Activated CD8-positive, alpha-beta memory T cell treated with anti-CD3 and anti-CD28 coated beads, Interleukin-2, amount 50 U/mL, for 24 hours (primary cell): ENCODE measurements around the gene METTL2B.

Experiments
- DNase-seq: peaks from one replicate; pipeline ENCODE4 v3.0.0-alpha.2; 2020; ENCODE audit errors: extremely low read depth

The METTL2B gene

GRCh38 chr7:128476402-128477335 lies at the start of gene METTL2B:
Gene METTL2B, plus strand, starts transcription at chr7:128476748. Its CDS starts 18 bp downstream, at chr7:128476766.
- peak; percentile 86 for DNase-seq

DNA sequence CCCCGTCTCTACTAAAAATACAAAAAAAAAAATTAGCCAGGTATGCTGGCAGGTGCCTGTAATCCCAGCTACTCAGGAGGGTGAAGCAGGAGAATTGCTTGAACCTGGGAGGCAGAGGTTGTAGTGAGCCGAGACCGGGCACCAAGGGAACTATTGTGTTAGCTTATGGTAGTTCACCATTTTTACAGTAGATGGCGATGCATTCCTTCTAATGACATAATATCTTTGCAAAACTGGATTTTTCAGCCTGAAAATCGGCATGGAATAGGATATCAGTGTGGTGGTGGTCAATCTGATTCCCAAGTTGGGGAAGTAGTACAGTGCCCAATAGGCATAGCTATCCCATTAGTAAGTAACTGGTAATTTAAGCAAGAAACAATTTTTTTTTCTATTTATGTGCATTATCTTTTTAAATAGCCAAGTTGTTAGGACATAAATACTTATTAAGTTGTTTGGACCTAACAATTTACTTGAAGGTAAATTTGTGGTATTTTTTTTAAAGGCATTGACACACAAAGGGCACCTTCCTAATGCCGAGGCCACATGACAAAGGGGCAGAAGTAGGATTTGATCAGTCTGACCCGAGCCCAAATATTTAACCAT lies 49.2 kb upstream of the METTL2B start:
- no peak for DNase-seq

DNA sequence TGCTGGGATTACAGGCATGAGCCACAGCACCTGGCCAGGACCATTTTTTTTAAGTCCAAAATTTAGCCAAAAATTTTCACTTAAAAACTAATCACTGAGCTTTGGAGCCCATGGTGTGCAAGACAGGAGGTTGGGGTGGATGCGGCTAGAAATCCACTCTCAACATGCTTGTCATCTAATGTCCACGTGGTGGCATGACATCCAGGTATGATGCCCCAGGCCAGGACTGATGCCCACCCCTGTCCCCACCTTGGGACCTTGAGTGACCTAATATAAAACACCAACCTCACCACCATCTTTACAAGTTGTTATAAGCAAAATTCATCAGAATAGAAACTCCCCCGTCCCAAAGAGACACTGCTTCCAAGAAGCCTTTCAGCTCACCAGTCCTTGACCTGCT lies 46.3 kb upstream of the METTL2B start:
- no peak for DNase-seq

GRCh38 chr7:128431221-128431620 lies 45.3 kb upstream of the METTL2B start:
- no peak for DNase-seq

DNA sequence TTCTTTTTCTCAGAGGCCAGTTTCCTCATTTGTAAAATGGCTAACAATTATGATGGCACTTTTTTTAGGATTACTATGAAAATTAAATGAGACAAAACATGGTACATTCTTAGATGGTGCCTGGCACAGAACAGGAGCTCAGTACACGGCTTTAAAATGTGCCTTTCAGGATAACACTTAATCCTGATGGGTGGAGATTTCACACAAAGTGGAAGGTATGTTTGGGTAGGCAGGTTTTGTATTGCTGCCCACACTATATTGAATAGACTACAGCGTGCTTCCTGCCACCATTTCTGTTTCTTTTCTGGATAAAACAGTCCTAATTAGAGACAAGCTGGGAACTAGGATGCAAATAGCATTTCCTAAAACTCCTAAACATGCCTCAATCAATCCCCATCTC lies 44.8 kb upstream of the METTL2B start:
- DNase-seq = no peak

- no peak for DNase-seq
Observed at GRCh38 chr7:128434413-128435326, 41.9 kb upstream of the METTL2B start.

DNA sequence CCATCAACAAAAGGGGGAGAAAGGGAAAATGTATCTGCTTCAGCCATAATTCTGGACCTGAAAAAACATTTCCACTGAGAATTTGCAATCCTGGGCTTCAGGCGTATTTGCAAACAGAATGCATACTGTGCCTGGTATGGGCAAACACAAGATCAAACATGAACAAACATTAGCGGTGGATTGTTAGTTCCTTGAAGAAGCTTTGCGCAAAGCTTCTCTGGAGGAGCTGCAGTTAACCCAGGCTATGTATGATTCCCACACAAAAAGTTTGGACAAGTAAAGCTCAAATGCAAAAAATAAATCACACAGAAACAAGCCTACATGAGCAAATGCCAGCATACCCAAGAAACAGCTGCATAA lies 41.2 kb upstream of the METTL2B start:
- no peak for DNase-seq

DNA sequence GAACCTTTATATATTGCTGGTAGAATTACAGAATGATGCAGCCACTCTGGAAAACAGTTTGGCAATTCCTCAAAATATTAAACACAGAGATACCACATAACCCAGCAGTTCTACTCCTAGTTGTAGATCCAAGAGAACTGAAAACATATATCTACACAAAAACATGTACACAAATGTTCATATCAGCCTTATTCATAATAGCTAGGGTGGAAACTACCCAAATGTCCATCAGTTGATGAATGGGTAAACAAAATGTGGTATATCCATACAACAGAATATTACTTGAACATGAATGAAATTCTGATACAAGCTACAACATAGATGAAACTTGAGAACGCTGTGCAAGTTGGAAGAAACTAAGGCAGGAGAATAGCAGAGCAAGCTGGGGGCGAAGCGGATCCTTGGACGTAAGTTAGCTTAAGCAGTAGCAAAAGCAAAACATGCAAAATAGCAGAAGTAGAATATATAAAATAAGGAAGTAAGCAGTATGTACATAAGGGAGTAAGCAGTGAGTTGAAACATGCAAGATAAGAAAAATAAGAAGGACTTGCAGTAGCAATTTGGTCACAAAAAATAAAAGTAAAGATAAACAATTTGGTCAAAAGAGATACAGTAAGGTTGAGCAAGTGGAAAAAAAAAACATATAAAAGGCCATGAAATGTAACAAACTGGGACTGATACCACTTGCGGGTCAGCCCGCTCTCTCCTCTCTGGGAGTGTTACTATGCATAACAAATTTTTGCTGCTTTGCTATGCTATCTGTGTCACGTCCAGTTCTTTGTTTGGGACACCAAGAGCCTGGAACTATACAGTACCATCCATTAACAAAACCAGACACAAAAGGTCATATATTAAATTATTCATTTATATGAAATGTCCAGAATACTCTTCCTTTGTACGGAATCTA lies 38.9 kb upstream of the METTL2B start:
- no peak for DNase-seq

DNA sequence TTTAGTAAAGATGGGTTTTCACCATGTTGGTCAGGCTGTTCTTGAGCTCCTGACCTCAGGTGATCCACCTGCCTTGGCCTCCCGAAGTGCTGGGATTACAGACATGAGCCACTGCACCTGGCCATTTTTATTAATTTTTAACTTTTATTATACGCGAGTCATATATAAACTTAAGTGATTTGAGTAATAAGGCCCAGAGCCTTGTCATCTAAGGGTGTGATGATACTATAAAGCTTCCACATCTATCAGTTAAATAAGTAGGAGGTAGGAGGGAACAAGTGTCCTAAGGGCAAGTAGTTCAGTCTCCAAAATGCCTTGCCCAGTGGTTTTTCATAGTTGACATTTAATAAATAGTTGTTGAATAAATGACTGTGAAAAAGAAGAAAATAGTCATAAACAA lies 34.2 kb upstream of the METTL2B start:
- no peak for DNase-seq

DNA sequence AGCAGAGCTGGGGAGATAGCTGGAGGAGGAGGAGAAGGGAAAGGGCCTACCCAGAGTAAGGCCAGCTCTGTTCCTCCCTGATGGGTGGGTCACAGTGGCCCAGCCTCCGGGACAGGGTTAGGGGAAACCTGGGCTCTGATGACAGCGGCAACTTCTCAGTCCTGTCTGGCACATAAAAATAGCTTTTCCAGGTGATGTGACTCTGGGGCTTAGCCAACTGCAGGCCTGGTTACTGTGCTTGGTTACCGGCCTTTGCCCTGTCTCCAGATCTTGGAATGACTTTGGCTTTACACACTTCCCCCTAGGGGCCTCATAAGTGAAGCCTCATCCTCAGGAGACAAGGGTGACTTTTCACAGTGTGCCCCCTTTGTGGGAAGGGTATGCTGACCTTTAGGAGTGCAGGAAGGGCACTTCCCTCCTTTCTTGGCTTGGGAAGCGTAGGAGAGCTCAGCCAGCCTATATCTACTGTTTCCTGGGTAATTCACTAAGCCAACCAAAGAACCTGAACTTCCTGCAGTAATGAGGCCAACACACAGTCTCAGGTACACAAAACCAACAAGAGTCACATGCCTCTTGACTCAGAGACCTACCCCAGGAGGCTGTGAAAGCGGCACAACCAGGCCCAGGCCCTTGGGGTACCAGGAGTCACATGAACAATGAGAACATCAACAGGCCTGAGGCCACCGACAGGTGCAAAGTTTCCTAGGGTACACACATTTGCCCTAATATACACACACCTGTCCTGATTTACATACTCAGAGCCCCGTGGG lies 32.5 kb upstream of the METTL2B start:
- DNase-seq = no peak

GRCh38 chr7:128446306-128446705 lies 30.2 kb upstream of the METTL2B start:
- no peak for DNase-seq

- no peak for DNase-seq
Observed at GRCh38 chr7:128447941-128448564, 28.5 kb upstream of the METTL2B start.

DNA sequence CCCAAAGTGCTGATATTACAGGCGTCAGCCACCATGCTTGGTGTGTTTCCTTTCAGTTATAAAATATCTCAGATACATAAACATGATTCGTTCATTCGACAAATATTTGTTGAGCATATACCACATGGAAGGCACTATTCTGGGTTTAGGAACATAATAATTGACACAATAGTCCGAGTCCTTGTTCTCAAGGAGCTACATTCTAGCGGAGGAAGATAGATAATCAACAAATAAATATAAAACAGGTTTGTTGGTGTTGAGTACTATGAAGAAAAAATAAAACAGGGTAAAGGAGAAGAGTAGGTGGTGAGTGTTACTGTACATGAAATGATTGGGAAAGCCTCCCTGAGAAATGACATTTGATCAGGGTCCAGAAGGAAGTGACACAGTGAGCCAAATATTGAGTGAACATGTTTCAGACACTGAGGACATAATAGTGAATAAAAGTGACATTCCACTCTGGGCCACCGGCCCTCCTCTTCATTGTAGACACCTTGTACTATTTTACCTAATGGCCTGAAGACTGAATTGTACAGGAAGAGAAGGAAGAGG lies 27.7 kb upstream of the METTL2B start:
- no peak for DNase-seq

- no peak for DNase-seq
Observed at GRCh38 chr7:128450409-128450808, 26.1 kb upstream of the METTL2B start.

- no peak for DNase-seq
Observed at GRCh38 chr7:128450913-128451312, 25.6 kb upstream of the METTL2B start.

- no peak for DNase-seq
Observed at GRCh38 chr7:128452552-128452951, 24.0 kb upstream of the METTL2B start.

DNA sequence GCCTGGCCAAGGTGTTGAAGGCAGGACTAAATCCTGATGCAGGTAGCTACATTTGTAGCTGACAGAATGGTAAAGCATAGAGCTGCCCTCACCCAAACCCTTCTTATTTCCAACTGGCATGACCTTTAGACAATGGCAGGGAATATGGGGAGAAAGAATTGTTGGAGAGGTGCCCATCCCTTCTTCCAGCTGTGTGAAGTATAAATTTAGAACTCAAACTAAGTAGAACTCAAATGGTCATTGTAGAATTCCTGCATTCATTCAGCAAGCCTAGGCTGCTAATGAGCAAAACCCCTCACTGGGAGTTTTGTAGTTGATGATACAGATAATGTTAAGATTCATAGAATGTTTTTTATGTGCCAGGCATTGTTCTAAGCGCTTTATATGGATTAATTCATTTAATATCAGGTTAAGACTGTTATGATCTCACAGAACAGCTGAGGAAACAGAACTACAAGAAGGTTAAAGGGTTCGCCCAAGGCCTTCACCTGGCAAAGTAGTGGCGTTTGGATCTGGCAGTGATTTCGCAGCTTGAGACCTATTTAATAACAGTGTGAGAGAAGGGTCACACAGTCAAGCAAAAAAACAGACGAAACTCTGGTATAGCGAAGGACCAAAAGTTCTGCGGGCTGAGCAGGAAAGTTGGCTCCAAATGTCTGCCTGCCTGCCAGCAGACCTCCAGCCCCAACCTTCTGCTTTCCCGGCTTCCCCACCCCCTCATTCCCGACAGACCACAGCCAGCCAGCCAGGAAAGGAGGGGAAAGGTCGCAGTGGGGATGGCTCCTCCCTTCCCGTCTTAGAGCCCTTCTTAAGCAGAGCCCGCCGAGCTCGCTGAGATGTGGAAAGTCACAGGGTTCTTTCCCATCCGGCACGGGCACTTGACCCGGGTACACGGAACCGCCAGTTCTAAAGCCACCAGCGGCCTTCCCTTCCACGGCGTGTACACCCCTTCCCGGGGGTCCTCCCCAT lies 22.4 kb upstream of the METTL2B start:
- DNase-seq = no peak

DNA sequence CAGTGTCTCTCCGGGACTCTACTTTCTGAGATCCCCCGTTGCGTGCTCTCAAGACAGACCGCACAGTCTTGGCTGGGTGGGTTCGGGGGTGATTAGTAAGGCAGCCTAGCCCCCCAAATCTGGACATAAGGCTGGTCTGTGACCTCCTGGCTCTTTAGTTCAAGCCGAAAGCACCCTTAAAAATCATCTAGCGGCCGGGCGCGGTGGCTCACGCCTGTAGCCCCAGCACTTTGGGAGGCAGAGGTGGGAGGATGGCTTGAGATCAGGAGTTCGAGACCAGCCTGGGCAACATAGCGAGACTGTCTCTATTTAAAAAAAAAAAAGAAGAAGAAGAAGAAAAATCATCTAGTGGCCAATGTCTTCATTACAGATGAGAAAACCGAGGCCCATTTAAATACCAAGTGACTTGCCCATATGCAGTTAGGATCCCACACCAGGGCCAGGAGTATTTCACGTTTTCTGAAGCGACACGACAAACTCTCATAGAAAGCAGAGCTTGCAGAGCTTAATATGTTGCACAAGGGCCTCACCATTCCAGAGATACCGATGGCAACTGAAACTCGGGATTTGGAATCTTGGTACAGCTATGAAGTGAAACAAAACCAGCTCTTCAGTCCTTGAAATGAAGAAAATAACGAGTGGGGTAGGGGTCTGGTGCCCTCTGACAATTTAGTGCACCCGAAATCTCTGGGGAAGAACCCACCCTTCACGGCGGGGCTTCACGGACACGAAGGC lies 21.6 kb upstream of the METTL2B start:
- no peak for DNase-seq
